SK-N-MC (cell line): ENCODE results near the gene FSTL4.

Experiments
- EZH2 ChIP-seq: fragments of 200-600 bp; sonication (generic); IDR thresholded peaks from one replicate; pipeline ENCODE4 v1.6.1; 2017; ENCODE audit warnings: antibody characterized with exemption
- FOXP2 ChIP-seq: optimal IDR thresholded peaks from 2 replicates; pipeline ENCODE3; 2011; ENCODE audit warnings: mild to moderate bottlenecking, moderate library complexity; ENCODE audit not compliant: insufficient read depth; ENCODE audit errors: extremely low read length, control extremely low read depth
- POLR2AphosphoS5 ChIP-seq: IDR thresholded peaks from 2 replicates; pipeline ENCODE4 v1.6.1; 2012; ENCODE audit warnings: mild to moderate bottlenecking, low read depth, low read length, borderline replicate concordance

- TF ChIP-seq POLR2AphosphoS5 (no peak), EZH2 (no peak), FOXP2 (no peak)
Observed at GRCh38 chr5:133299021-133299420, 313.3 kb downstream of the FSTL4 start.
